Effector memory CD4-positive, alpha-beta T cell (primary cell): ENCODE data around the gene MYH14.

ENCODE experiments used
- DNase-seq, 3 donors: peaks; one replicate each; pipeline ENCODE4 v3.0.0-alpha.2; 2020
- H3K27ac ChIP-seq: 2 replicates; pipeline ENCODE4 v1.7.0; 2013; ENCODE audit warnings: mild to moderate bottlenecking, low read length, moderate library complexity; ENCODE audit not compliant: insufficient read depth, poor library complexity, severe bottlenecking
- H3K27me3 ChIP-seq: replicated peaks from 2 replicates; pipeline ENCODE4 v1.7.0; 2013; ENCODE audit warnings: mild to moderate bottlenecking, low read length; ENCODE audit not compliant: insufficient read depth, control insufficient read depth, poor library complexity, severe bottlenecking
- H3K36me3 ChIP-seq: 2 replicates; pipeline ENCODE4 v1.7.0; 2013; ENCODE audit warnings: mild to moderate bottlenecking, low read length, moderate library complexity; ENCODE audit not compliant: control insufficient read depth, insufficient read depth
- H3K4me1 ChIP-seq: 2 replicates; pipeline ENCODE4 v1.7.0; 2013; ENCODE audit warnings: low read length, mild to moderate bottlenecking; ENCODE audit not compliant: control insufficient read depth, insufficient read depth, poor library complexity, severe bottlenecking
- H3K4me3 ChIP-seq: 2 replicates; pipeline ENCODE4 v1.7.0; 2013; ENCODE audit warnings: low read length, low read depth, mild to moderate bottlenecking; ENCODE audit not compliant: insufficient read depth, poor library complexity, severe bottlenecking
- H3K9me3 ChIP-seq: 2 replicates; pipeline ENCODE4 v1.7.0; 2013; ENCODE audit warnings: mild to moderate bottlenecking, low read length, moderate library complexity; ENCODE audit not compliant: control insufficient read depth

Gene MYH14

GRCh38 chr19:50322234-50322633 is 118.8 kb downstream of the MYH14 start:
- no peak for DNase-seq
- no peak overlapping the region for H3K27ac ChIP-seq
- H3K27me3 ChIP-seq = peaks cover 15% of the 10 kb centered on the region
- H3K4me3 ChIP-seq = no peak overlapping the region
- no peaks in the 10 kb centered on the region for H3K36me3 ChIP-seq
- no peaks in the 10 kb centered on the region for H3K9me3 ChIP-seq
- H3K4me1 ChIP-seq = peaks cover 11% of the 10 kb centered on the region

DNA sequence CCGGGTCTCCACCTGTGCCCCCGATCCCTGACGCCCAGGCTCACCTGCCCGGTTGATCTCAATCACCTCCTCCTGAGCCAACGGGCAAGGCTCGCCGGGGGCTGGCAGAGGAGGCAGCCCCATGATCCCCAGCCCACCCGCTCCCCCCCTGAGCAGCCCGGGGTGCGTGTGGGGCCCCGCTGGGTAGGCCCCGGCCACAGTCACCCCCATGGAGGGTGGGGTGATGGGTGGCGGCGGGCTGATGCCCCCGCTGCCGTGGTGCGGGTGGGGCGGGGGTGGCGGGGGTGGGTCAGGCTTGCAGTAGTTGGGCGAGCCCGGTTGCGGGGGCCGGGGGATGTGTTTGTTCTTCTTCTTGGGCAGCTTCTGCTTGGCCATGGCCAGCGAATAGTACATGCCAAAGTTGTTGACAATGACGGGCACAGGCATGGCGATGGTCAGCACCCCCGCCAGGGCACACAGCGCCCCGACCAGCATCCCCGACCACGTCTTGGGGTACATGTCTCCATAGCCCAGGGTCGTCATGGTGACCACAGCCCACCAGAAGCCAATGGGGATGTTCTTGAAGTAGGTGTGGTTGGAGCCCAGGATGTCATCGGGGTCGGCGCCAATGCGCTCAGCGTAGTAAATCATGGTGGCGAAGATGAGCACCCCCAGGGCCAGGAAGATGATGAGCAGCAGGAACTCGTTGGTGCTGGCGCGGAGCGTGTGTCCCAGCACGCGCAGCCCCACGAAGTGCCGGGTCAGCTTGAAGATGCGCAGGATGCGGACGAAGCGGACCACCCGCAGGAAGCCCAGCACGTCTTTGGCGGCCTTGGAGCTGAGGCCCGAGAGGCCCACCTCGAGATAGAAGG is 119.7 kb downstream of the MYH14 start:
- Histone ChIP-seq H3K4me1 (peaks cover 11% of the 10 kb centered on the region), H3K4me3 (no peak overlapping the region), H3K36me3 (no peaks in the 10 kb centered on the region), H3K9me3 (no peaks in the 10 kb centered on the region), H3K27ac (no peak overlapping the region), H3K27me3 (peaks cover 22% of the 10 kb centered on the region)
- DNase-seq = no peak

DNA sequence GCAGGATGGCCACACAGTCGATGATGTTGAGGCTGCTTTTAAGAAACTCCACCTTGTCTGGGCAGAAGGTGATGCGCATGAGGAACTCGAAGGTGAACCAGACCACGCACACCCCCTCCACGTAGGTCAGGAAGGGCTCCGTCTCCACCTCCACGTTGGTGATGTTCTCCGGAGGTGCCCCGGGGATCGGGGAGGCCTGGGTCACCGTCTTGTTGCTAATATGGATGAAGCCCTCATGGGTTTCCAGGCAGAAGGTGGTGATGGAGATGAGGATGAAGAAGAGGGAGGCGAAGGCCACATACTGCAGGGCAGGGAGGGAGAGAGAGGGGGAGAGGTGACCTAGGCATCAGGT is 120.3 kb downstream of the MYH14 start:
- H3K9me3 ChIP-seq = no peaks in the 10 kb centered on the region
- H3K4me1 ChIP-seq = peaks cover 11% of the 10 kb centered on the region
- H3K4me3 ChIP-seq = no peak overlapping the region
- H3K36me3 ChIP-seq = no peaks in the 10 kb centered on the region
- no peak for DNase-seq
- no peak overlapping the region for H3K27ac ChIP-seq
- H3K27me3 ChIP-seq = peaks cover 22% of the 10 kb centered on the region

DNA sequence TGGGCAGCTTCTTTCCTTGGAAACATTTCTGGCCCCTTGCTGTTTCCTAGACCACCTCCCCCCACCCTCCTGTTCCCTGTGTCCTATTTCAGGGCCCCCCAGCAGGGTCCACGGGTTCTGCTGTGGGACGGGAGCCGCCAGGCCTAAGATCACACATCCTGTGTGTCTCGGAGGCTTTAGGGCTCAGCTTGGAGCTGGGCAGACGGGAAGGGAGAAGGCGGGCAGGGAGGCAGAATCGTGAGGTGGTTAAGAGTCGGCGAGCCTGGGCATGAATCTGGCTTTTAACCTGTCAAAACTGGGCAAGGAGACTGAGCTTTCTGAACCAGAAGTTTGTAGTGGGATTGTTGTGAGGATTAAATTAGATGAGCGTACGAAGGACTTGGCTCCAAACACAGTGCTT is 120.9 kb downstream of the MYH14 start:
- Histone ChIP-seq H3K27ac (no peak overlapping the region), H3K36me3 (no peaks in the 10 kb centered on the region), H3K4me3 (no peak overlapping the region), H3K9me3 (no peaks in the 10 kb centered on the region), H3K4me1 (peaks cover 11% of the 10 kb centered on the region), H3K27me3 (peaks cover 25% of the 10 kb centered on the region)
- no peak for DNase-seq

- Histone ChIP-seq H3K9me3 (no peaks in the 10 kb centered on the region), H3K36me3 (no peaks in the 10 kb centered on the region), H3K4me1 (peaks cover 20% of the 10 kb centered on the region), H3K27ac (no peak overlapping the region), H3K27me3 (peaks cover 37% of the 10 kb centered on the region), H3K4me3 (no peak overlapping the region)
- peak; percentile 38 to 45 (median 44) for DNase-seq
These were observed 122.1 kb downstream of the MYH14 start for GRCh38 chr19:50325310-50326100.

- no peak overlapping the region for H3K4me3 ChIP-seq
- H3K27me3 ChIP-seq = peaks cover 37% of the 10 kb centered on the region
- no peaks in the 10 kb centered on the region for H3K36me3 ChIP-seq
- no peak for DNase-seq
- no peak overlapping the region for H3K27ac ChIP-seq
- no peaks in the 10 kb centered on the region for H3K9me3 ChIP-seq
- H3K4me1 ChIP-seq = peaks cover 27% of the 10 kb centered on the region
These were observed 122.8 kb downstream of the MYH14 start for GRCh38 chr19:50326101-50326664.

DNA sequence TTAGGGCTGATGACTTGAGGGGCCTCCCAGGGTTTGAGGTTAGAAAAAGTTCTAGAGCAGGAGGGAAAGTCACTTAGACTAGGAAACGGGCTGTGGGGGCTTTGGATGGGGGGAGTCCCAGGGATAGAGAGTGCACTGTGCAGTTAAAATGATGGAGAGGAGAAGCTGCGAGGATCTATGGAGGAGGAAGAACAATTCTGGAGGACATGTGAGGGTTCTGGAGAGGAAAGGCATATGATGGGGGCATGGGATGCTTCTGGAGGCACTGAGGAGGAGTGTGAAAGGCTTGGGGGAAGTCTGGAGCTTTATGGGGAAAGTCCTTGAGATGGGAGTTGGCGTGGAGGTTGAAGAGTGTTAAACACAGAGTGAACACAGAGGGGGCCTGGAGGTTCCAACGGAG is 123.6 kb downstream of the MYH14 start:
- no peak for DNase-seq
- Histone ChIP-seq H3K9me3 (no peaks in the 10 kb centered on the region), H3K4me1 (peaks cover 36% of the 10 kb centered on the region), H3K4me3 (no peak overlapping the region), H3K27me3 (peaks cover 40% of the 10 kb centered on the region), H3K27ac (no peak overlapping the region), H3K36me3 (no peaks in the 10 kb centered on the region)

- Histone ChIP-seq H3K9me3 (no peaks in the 10 kb centered on the region), H3K4me3 (no peak overlapping the region), H3K4me1 (peaks cover 40% of the 10 kb centered on the region), H3K27ac (no peak overlapping the region), H3K36me3 (no peaks in the 10 kb centered on the region), H3K27me3 (peaks cover 47% of the 10 kb centered on the region)
- DNase-seq = no peak
These were observed 124.2 kb downstream of the MYH14 start for GRCh38 chr19:50327461-50328223.

- no peak for DNase-seq
- Histone ChIP-seq H3K36me3 (no peaks in the 10 kb centered on the region), H3K9me3 (no peaks in the 10 kb centered on the region), H3K4me3 (no peak overlapping the region), H3K27ac (no peak overlapping the region), H3K27me3 (peaks cover 52% of the 10 kb centered on the region), H3K4me1 (peaks cover 46% of the 10 kb centered on the region)
These were observed 124.9 kb downstream of the MYH14 start for GRCh38 chr19:50328224-50328872.
